Brain pericyte (primary cell): ENCODE data around the gene MED1.

Experiments
- DNase-seq: peaks from one replicate; pipeline ENCODE4 v3.0.0-alpha.2; 2012; ENCODE audit warnings: low read depth, low spot score

MED1 gene

DNA sequence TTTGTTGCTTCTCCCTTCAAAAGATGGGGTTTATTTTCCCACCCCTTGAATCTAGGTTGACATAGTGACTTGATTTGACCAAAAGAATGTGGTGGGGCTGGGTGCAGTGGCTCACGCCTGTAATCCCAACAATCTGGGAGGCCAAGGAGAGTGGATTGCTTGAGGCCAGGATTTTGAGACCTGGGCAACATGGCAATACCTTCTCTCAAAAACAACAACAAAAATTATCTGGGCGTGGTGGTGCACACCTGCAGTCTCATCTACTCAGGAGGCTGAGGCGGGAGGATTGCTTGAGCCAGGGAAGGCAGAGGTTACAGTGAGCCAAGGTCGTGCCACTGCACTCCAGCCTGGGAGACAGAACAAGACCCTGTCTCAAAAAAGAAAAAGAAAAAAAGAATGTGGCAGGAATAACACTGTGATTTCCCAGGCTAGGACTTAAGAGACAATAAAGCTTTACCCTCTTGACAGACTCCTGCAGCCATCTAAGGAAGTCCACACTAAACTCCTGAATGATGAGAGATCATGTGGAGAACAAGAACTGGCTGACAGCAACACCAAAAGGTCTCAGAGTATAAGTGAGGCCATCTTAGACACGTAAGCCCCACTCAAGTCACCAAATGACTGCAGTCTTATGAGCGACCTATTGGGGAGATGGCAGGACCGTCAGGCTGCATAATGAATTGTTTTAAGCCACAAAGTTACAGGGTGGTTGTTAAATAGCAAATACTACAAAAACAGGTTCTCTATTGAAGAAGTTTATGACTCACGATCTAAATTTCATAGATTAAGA lies 86.6 kb downstream of the MED1 start:
- no peak for DNase-seq

DNA sequence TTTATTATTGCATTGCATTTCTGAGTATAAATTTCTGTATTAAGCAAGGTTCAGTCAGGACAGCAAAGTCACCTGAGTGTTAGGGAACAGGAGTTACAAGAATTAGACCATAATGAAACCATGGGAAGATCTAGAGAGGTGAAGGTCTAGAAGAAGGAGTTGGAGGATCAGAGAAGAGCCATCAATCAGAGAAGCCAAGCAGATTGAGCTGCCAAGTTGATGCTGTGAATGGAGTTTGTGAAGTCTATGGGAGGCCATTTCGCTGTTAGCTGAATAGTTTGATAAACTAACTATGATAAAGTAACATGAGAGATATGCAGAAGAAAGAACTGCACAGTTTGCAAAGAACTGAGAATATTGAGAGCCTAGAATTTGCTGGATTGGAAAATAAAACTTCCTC lies 90.0 kb downstream of the MED1 start:
- DNase-seq: no peak

GRCh38 chr17:39360537-39360936 lies 90.5 kb downstream of the MED1 start:
- DNase-seq: no peak

- no peak for DNase-seq
These were observed 91.1 kb downstream of the MED1 start for GRCh38 chr17:39359994-39360393.

DNA sequence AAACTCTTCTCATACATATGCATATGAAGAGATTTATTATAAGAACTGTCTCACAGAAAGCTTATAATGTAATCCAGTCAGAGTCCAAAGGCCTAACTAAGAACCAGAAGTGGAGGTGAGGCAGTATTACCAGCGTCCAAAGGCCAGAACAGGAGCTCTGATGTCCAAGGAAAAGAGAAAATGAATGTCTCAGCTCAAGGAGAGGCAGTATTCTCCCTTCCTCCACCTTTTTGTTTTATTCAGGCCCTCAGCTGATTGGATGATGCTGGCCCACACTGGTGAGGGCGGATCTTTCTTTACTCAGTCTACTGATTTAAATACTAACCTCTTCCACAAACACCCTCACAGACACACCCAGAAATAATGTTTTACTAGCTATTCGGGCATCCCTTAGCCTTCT lies 93.1 kb downstream of the MED1 start:
- DNase-seq: no peak

DNA sequence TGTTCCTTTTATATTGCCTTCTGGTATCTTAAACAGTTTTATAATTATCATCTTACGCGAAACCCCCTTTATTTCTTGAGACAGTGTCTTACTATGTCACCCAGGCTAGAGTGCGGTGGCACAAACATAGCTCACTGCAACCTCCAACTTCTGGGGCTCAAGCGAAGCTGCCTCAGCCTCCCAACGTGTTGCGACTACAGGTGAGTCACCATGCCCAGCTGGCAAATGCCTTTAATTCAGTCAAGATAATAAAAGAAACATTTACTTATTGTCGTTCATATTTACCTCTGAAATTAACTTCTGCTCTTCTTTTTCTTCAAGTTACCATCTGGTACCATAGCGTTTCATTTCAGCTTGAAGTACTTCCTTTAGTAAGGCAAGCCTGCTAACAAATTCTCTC lies 93.6 kb downstream of the MED1 start:
- DNase-seq: no peak
